Left renal cortex interstitium (tissue), 4 donors: Measurements from ENCODE around the gene HDDC3. TPM values are rescaled to one million over a fixed set of nuclear protein-coding genes. Genes with fewer than 3 reads are reported as not detected.

Source experiments
- DNase-seq, 4 donors: peaks; one replicate each; pipeline ENCODE4 v3.0.0-alpha.2; 2013; ENCODE audit warnings: low read depth in 4 of 4, low spot score in 2 of 4, missing footprints in 1 of 4
- polyA plus RNA-seq, 4 donors: library from polyadenylated mRNA; unstranded; fragments of 120-200 nt; gene quantifications; one replicate each; pipeline ENCODE4 v1.2.1, GENCODE V29; 2013; ENCODE audit not compliant: insufficient read length in 4 of 4

Gene HDDC3
- 10 to 100 TPM; 15.5 to 21.3 (median 16.6) TPM for polyA plus RNA-seq

- DNase-seq, result peak in 2 of 4 donors; percentile 43 to 71
These were observed at the start of gene HDDC3 for GRCh38 chr15:90931828-90932659. TSS of gene HDDC3 (minus strand) at chr15:90932549. CDS start at chr15:90932540, 9 bp downstream.

GRCh38 chr15:90982135-90982534 is 49.8 kb upstream of the HDDC3 start:
- no peak for DNase-seq

- DNase-seq, result no peak
These were observed 49.3 kb upstream of the HDDC3 start for GRCh38 chr15:90981681-90982080.

GRCh38 chr15:90979582-90979981 is 47.2 kb upstream of the HDDC3 start:
- no peak for DNase-seq

GRCh38 chr15:90974216-90974615 is 41.9 kb upstream of the HDDC3 start:
- DNase-seq, result no peak

- DNase-seq, result no peak
These were observed 39.8 kb upstream of the HDDC3 start for GRCh38 chr15:90972133-90972532.

GRCh38 chr15:90970274-90970673 is 37.9 kb upstream of the HDDC3 start:
- no peak for DNase-seq

GRCh38 chr15:90968434-90968833 is 36.1 kb upstream of the HDDC3 start:
- DNase-seq, result no peak

GRCh38 chr15:90967206-90967605 is 34.9 kb upstream of the HDDC3 start:
- no peak for DNase-seq

GRCh38 chr15:90966262-90966661 is 33.9 kb upstream of the HDDC3 start:
- no peak for DNase-seq

- no peak for DNase-seq
These were observed 29.7 kb upstream of the HDDC3 start for GRCh38 chr15:90962021-90962420.

- no peak for DNase-seq
These were observed 28.1 kb upstream of the HDDC3 start for GRCh38 chr15:90960298-90961091.

- DNase-seq, result no peak
These were observed 27.5 kb upstream of the HDDC3 start for GRCh38 chr15:90959894-90960293.

- DNase-seq, result no peak
These were observed 26.8 kb upstream of the HDDC3 start for GRCh38 chr15:90959028-90959595.

- no peak for DNase-seq
These were observed 25.4 kb upstream of the HDDC3 start for GRCh38 chr15:90957791-90958190.

GRCh38 chr15:90957031-90957790 is 24.9 kb upstream of the HDDC3 start:
- DNase-seq, result peak in 3 of 4 donors; percentile 7 to 21 (median 16)

GRCh38 chr15:90956274-90957030 is 24.1 kb upstream of the HDDC3 start:
- DNase-seq, result peak in 3 of 4 donors; percentile 48 to 72 (median 55)

GRCh38 chr15:90955624-90956273 is 23.4 kb upstream of the HDDC3 start:
- DNase-seq, result no peak
